ENCODE data around the gene SLC49A3.
"Not testable (repeated sequence)": the region's sequence is repeated elsewhere in the genome, so short reads cannot be mapped to it uniquely, and the experiment has no call there.

Gene SLC49A3

GRCh38 chr4:688854-689681 lies at the start of gene SLC49A3:
Gene SLC49A3, minus strand, starts transcription at chr4:689151. Its CDS starts 24 bp downstream, at chr4:689127.
- DNase-seq (ENCODE audit: low spot score) = no peak
- FAIRE-seq = no peak

- not testable (repeated sequence) for DNase-seq (ENCODE audit: low spot score); FAIRE-seq
These were observed 47.6 kb upstream of the SLC49A3 start for GRCh38 chr4:736561-736960.

- no peak for FAIRE-seq
- DNase-seq (ENCODE audit: low spot score) = no peak
These were observed 46.6 kb upstream of the SLC49A3 start for GRCh38 chr4:735583-735982.

GRCh38 chr4:734951-735350 lies 46.0 kb upstream of the SLC49A3 start:
- no peak for DNase-seq (ENCODE audit: low spot score)
- FAIRE-seq = no peak

GRCh38 chr4:734075-734474 lies 45.1 kb upstream of the SLC49A3 start:
- no peak for FAIRE-seq
- no peak for DNase-seq (ENCODE audit: low spot score)

GRCh38 chr4:733631-733980 lies 44.7 kb upstream of the SLC49A3 start:
- DNase-seq (ENCODE audit: low spot score) (no peak), FAIRE-seq (no peak)

GRCh38 chr4:732911-733630 lies 44.1 kb upstream of the SLC49A3 start:
- FAIRE-seq = no peak
- DNase-seq (ENCODE audit: low spot score) = no peak

GRCh38 chr4:732486-732885 lies 43.5 kb upstream of the SLC49A3 start:
- DNase-seq (ENCODE audit: low spot score) = no peak
- no peak for FAIRE-seq

- FAIRE-seq; DNase-seq (ENCODE audit: low spot score): not testable (repeated sequence)
These were observed 43.0 kb upstream of the SLC49A3 start for GRCh38 chr4:731954-732353.

GRCh38 chr4:730946-731904 lies 42.3 kb upstream of the SLC49A3 start:
- not testable (repeated sequence) for DNase-seq (ENCODE audit: low spot score); FAIRE-seq

GRCh38 chr4:730511-730910 lies 41.6 kb upstream of the SLC49A3 start:
- no peak for FAIRE-seq
- DNase-seq (ENCODE audit: low spot score) = no peak

- DNase-seq (ENCODE audit: low spot score) = no peak
- FAIRE-seq = no peak
These were observed 40.7 kb upstream of the SLC49A3 start for GRCh38 chr4:729336-730315.

GRCh38 chr4:727576-727975 lies 38.6 kb upstream of the SLC49A3 start:
- DNase-seq (ENCODE audit: low spot score) = no peak
- no peak for FAIRE-seq

GRCh38 chr4:726838-727237 lies 37.9 kb upstream of the SLC49A3 start:
- no peak for FAIRE-seq

GRCh38 chr4:726235-726787 lies 37.4 kb upstream of the SLC49A3 start:
- no peak for FAIRE-seq

More at GRCh38 chr4:726838-727237, 37.9 kb upstream of the SLC49A3 start:
- no peak for DNase-seq (ENCODE audit: low spot score)

GRCh38 chr4:725391-726234 lies 36.7 kb upstream of the SLC49A3 start:
- FAIRE-seq (no peak), DNase-seq (ENCODE audit: low spot score) (no peak)

More at GRCh38 chr4:726235-726787, 37.4 kb upstream of the SLC49A3 start:
- DNase-seq (ENCODE audit: low spot score) = no peak

GRCh38 chr4:723751-724530 lies 35.0 kb upstream of the SLC49A3 start:
- DNase-seq (ENCODE audit: low spot score) (no peak), FAIRE-seq (no peak)

- FAIRE-seq (no peak), DNase-seq (ENCODE audit: low spot score) (no peak)
These were observed 34.0 kb upstream of the SLC49A3 start for GRCh38 chr4:722851-723360.

All from RCC 7860 (cell line).